ENCODE measurements around the gene MGAT2. TPM values are rescaled to one million over a fixed set of nuclear protein-coding genes. Genes with fewer than 3 reads are reported as not detected.

Gene MGAT2
- total RNA-seq, 1 donor from 2014 or later, result 11.3 TPM

GRCh38 chr14:49586673-49587460 is 33.7 kb upstream of the MGAT2 start:
- H3K4me3 ChIP-seq, result peak overlapping the region; percentile 67 to 77
- intact Hi-C loops (cut with DNase I), result no loop called here

GRCh38 chr14:49589387-49589786 is 31.2 kb upstream of the MGAT2 start:
- intact Hi-C loops (cut with DNase I), result no loop called here
- Histone ChIP-seq H3K36me3 (peaks cover 0 to 4% of the 10 kb centered on the region in 2 donors), H3K27me3 (no peaks in the 10 kb centered on the region), H3K4me3 (no peak overlapping the region), H3K4me1 (peaks cover 10% of the 10 kb centered on the region), H3K27ac (no peak overlapping the region), H3K9me3 (no peaks in the 10 kb centered on the region)
- DNase-seq (ENCODE audit: extremely low spot score in 2 of 2), result no peak
- TF ChIP-seq POLR2AphosphoS5 (IDR thresholded peaks at IDR 0.05; ENCODE audit: insufficient read depth in 1 of 2, low read depth in 1 of 2), result no peak
- TF ChIP-seq POLR2A (IDR thresholded peaks at IDR 0.05), result no peak
- TF ChIP-seq, protein P1, sequence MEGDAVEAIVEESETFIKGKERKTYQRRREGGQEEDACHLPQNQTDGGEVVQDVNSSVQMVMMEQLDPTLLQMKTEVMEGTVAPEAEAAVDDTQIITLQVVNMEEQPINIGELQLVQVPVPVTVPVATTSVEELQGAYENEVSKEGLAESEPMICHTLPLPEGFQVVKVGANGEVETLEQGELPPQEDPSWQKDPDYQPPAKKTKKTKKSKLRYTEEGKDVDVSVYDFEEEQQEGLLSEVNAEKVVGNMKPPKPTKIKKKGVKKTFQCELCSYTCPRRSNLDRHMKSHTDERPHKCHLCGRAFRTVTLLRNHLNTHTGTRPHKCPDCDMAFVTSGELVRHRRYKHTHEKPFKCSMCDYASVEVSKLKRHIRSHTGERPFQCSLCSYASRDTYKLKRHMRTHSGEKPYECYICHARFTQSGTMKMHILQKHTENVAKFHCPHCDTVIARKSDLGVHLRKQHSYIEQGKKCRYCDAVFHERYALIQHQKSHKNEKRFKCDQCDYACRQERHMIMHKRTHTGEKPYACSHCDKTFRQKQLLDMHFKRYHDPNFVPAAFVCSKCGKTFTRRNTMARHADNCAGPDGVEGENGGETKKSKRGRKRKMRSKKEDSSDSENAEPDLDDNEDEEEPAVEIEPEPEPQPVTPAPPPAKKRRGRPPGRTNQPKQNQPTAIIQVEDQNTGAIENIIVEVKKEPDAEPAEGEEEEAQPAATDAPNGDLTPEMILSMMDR (IDR thresholded peaks at IDR 0.05), result no peak

More at GRCh38 chr14:49586673-49587460, 33.7 kb upstream of the MGAT2 start:
- H3K4me1 ChIP-seq, result peaks cover 29% of the 10 kb centered on the region
- no peaks in the 10 kb centered on the region for H3K27me3 ChIP-seq
- peaks cover 0 to 27% of the 10 kb centered on the region in 2 donors for H3K36me3 ChIP-seq
- H3K27ac ChIP-seq, result peak overlapping the region; percentile 80
- no peaks in the 10 kb centered on the region for H3K9me3 ChIP-seq
- DNase-seq (ENCODE audit: extremely low spot score in 2 of 2), result no peak
- TF ChIP-seq POLR2AphosphoS5 (IDR thresholded peaks at IDR 0.05; ENCODE audit: insufficient read depth in 1 of 2, low read depth in 1 of 2) (peak in 1 of 2 donors; percentile 49), POLR2A (IDR thresholded peaks at IDR 0.05) (no peak)
- TF ChIP-seq, protein P1 (IDR thresholded peaks at IDR 0.05), result peak; percentile 39 to 79 (median 39)

GRCh38 chr14:49593016-49593415 is 27.6 kb upstream of the MGAT2 start:
- intact Hi-C loops (cut with DNase I), result no loop called here
- no peak overlapping the region for H3K27ac ChIP-seq
- peaks cover 13% of the 10 kb centered on the region for H3K4me1 ChIP-seq
- H3K36me3 ChIP-seq, result no peaks in the 10 kb centered on the region
- no peak for DNase-seq (ENCODE audit: extremely low spot score in 2 of 2)
- no peak overlapping the region for H3K4me3 ChIP-seq
- H3K9me3 ChIP-seq, result no peaks in the 10 kb centered on the region
- TF ChIP-seq, protein P1 (IDR thresholded peaks at IDR 0.05), result no peak
- TF ChIP-seq POLR2A (IDR thresholded peaks at IDR 0.05) (no peak), POLR2AphosphoS5 (IDR thresholded peaks at IDR 0.05; ENCODE audit: insufficient read depth in 1 of 2, low read depth in 1 of 2) (no peak)
- no peaks in the 10 kb centered on the region for H3K27me3 ChIP-seq

GRCh38 chr14:49594347-49595091 is 26.1 kb upstream of the MGAT2 start:
- H3K27ac ChIP-seq, result no peak overlapping the region
- H3K4me3 ChIP-seq, result no peak overlapping the region
- TF ChIP-seq POLR2A (IDR thresholded peaks at IDR 0.05) (no peak), POLR2AphosphoS5 (IDR thresholded peaks at IDR 0.05; ENCODE audit: insufficient read depth in 1 of 2, low read depth in 1 of 2) (no peak)
- TF ChIP-seq, protein P1 (IDR thresholded peaks at IDR 0.05), result no peak
- intact Hi-C loops (cut with DNase I), result no loop called here
- peaks cover 13% of the 10 kb centered on the region for H3K4me1 ChIP-seq
- peak in 1 of 2 donors; percentile 6 for DNase-seq (ENCODE audit: extremely low spot score in 2 of 2)
- H3K27me3 ChIP-seq, result no peaks in the 10 kb centered on the region
- no peaks in the 10 kb centered on the region for H3K9me3 ChIP-seq
- H3K36me3 ChIP-seq, result no peaks in the 10 kb centered on the region
